OCI-LY7 (cell line): ENCODE results near the gene SRRM2. TPM values are rescaled to one million over a fixed set of nuclear protein-coding genes. Genes with fewer than 3 reads are reported as not detected.

ENCODE experiments used
- BruUV-seq: library from RNA; stranded (reverse); fragments of 400-500 nt; replicated peaks from 2 replicates; lab custom pipeline; 2021; lab: Mats Ljungman, UMichigan
- CTCF ChIA-PET: fragments of 300-600 bp; sonication (Branson Sonifier 250); formaldehyde crosslinking; loops from one replicate; lab custom pipeline; 2022; ENCODE audit warnings: antibody characterized with exemption; ENCODE audit not compliant: unreplicated experiment; lab: Charles Lee
- POLR2A ChIA-PET: fragments of 300-600 bp; sonication (Branson Sonifier 250); formaldehyde crosslinking; loops from one replicate; lab custom pipeline; 2022; ENCODE audit warnings: antibody characterized with exemption; lab: Charles Lee
- DNase-seq: peaks from one replicate; pipeline ENCODE4 v3.0.0-alpha.2; 2015; ENCODE audit warnings: low spot score
- H2AFZ ChIP-seq: fragments of 200-600 bp; sonication (generic), shearing (Covaris generic); 2 replicates; pipeline ENCODE4 v1.6.1; 2014; ENCODE audit warnings: mild to moderate bottlenecking, antibody characterized with exemption, low read length, moderate library complexity
- H3K27ac ChIP-seq: fragments of 200-600 bp; sonication (generic); 2 replicates; pipeline ENCODE4 v1.5.1; 2014; ENCODE audit warnings: mixed run types, low read depth, mild to moderate bottlenecking, moderate library complexity, low read length, inconsistent platforms; ENCODE audit not compliant: poor library complexity, severe bottlenecking
- H3K36me3 ChIP-seq: fragments of 200-600 bp; sonication (generic); 2 replicates; pipeline ENCODE4 v1.6.1; 2014; ENCODE audit warnings: mild to moderate bottlenecking, antibody characterized with exemption, low read length, moderate library complexity, mixed read lengths; ENCODE audit not compliant: insufficient read depth
- H3K4me1 ChIP-seq: fragments of 200-600 bp; sonication (generic); 2 replicates; pipeline ENCODE4 v1.5.1; 2014; ENCODE audit warnings: mild to moderate bottlenecking, low read length; ENCODE audit not compliant: insufficient read depth, poor library complexity, severe bottlenecking
- H3K4me2 ChIP-seq: fragments of 200-600 bp; sonication (generic); 2 replicates; pipeline ENCODE4 v1.6.1; 2014; ENCODE audit warnings: mild to moderate bottlenecking, low read length
- H3K4me3 ChIP-seq: fragments of 200-600 bp; sonication (generic); 2 replicates; pipeline ENCODE4 v1.5.1; 2014; ENCODE audit warnings: mild to moderate bottlenecking, low read depth, low read length; ENCODE audit not compliant: poor library complexity, severe bottlenecking
- H3K79me2 ChIP-seq: fragments of 200-600 bp; sonication (generic); 2 replicates; pipeline ENCODE4 v1.6.1; 2016; ENCODE audit warnings: low read depth, mild to moderate bottlenecking, low read length, moderate library complexity, mixed read lengths; ENCODE audit not compliant: insufficient read depth
- H3K9me2 ChIP-seq: fragments of 200-600 bp; sonication (generic); 2 replicates; pipeline ENCODE4 v1.6.1; 2016; ENCODE audit warnings: mild to moderate bottlenecking, low read length, mixed read lengths; ENCODE audit not compliant: insufficient read depth
- H3K9me3 ChIP-seq: fragments of 200-600 bp; sonication (generic); 2 replicates; pipeline ENCODE4 v1.6.1; 2014; ENCODE audit warnings: mild to moderate bottlenecking, mixed run types, low read length, mixed read lengths
- H4K20me1 ChIP-seq: fragments of 200-600 bp; sonication (generic); 2 replicates; pipeline ENCODE4 v1.6.1; 2014; ENCODE audit warnings: mild to moderate bottlenecking, antibody characterized with exemption, low read length, moderate library complexity, mixed read lengths; ENCODE audit not compliant: insufficient read depth
- CTCF ChIP-seq: fragments of 200-600 bp; sonication (generic); conservative IDR thresholded peaks from 2 replicates; pipeline ENCODE4 v1.5.1; 2014; ENCODE audit warnings: mild to moderate bottlenecking, antibody characterized with exemption, low read length, moderate library complexity, mixed read lengths
- EZH2phosphoT487 ChIP-seq: fragments of 200-600 bp; sonication (generic); IDR thresholded peaks from 2 replicates; pipeline ENCODE4 v1.6.1; 2018; ENCODE audit warnings: low read depth, borderline replicate concordance, mild to moderate bottlenecking, mixed run types, antibody characterized with exemption, low read length, moderate library complexity, mixed read lengths
- intact Hi-C: fragments of 100-400 bp; cut with micrococcal nuclease; formaldehyde crosslinking; loops from one replicate; pipeline ENCODE4 v1.10.0; 2022; ENCODE audit not compliant: unreplicated experiment
- total RNA-seq, 2 experiments: library from RNA; depleted of rRNA in 1 of 2; stranded (reverse); fragments of >200 nt in 1 of 2; shearing (Covaris generic) in 1 of 2; gene quantifications; 2 replicates each; pipeline ENCODE4 v1.2.3, GENCODE V29; 2014 to 2022

Gene SRRM2
- total RNA-seq, 2 experiments from 2014 or later, result 208 to 819 TPM

GRCh38 chr16:2766430-2767139, 14.1 kb downstream of the SRRM2 start:
- no peaks in the 10 kb centered on the region for H3K9me3 ChIP-seq
- H3K27ac ChIP-seq, result no peak overlapping the region
- ChIA-PET CTCF (no interaction called here), POLR2A (no interaction called here)
- H3K4me2 ChIP-seq, result no peak overlapping the region
- no TSS peak for BruUV-seq
- H3K36me3 ChIP-seq, result peaks cover 100% of the 10 kb centered on the region
- no peak for DNase-seq
- H3K4me3 ChIP-seq, result no peak overlapping the region
- H3K4me1 ChIP-seq, result no peaks in the 10 kb centered on the region
- H4K20me1 ChIP-seq, result peaks cover 5% of the 10 kb centered on the region
- intact Hi-C loops, result no loop called here
- TF ChIP-seq CTCF, result no peak
- TF ChIP-seq EZH2phosphoT487, result no peak
- H2AFZ ChIP-seq, result no peak overlapping the region
- H3K9me2 ChIP-seq, result no peaks in the 10 kb centered on the region
- peaks cover 41% of the 10 kb centered on the region for H3K79me2 ChIP-seq

- Histone ChIP-seq H3K27ac (no peak overlapping the region), H3K9me2 (no peaks in the 10 kb centered on the region), H3K4me1 (no peaks in the 10 kb centered on the region), H3K9me3 (no peaks in the 10 kb centered on the region), H2AFZ (no peak overlapping the region), H3K36me3 (peaks cover 100% of the 10 kb centered on the region), H3K4me3 (no peak overlapping the region), H3K4me2 (no peak overlapping the region), H3K79me2 (peaks cover 35% of the 10 kb centered on the region), H4K20me1 (peaks cover 5% of the 10 kb centered on the region)
- TF ChIP-seq CTCF, result no peak
- BruUV-seq, result no TSS peak
- ChIA-PET CTCF (no interaction called here), POLR2A (no interaction called here)
- DNase-seq, result no peak
- intact Hi-C loops, result no loop called here
These were observed 14.8 kb downstream of the SRRM2 start for GRCh38 chr16:2767140-2767731.

- Histone ChIP-seq H3K4me2 (no peak overlapping the region), H3K27ac (no peak overlapping the region), H4K20me1 (peaks cover 5% of the 10 kb centered on the region), H3K9me2 (no peaks in the 10 kb centered on the region), H3K9me3 (no peaks in the 10 kb centered on the region), H3K4me1 (no peaks in the 10 kb centered on the region), H3K4me3 (no peak overlapping the region), H2AFZ (no peak overlapping the region), H3K36me3 (peaks cover 98% of the 10 kb centered on the region), H3K79me2 (peaks cover 29% of the 10 kb centered on the region)
- intact Hi-C loops, result no loop called here
- POLR2A ChIA-PET, result no interaction called here
- CTCF ChIA-PET, result no interaction called here
- TF ChIP-seq CTCF (no peak), EZH2phosphoT487 (no peak)
- DNase-seq, result no peak
- no TSS peak for BruUV-seq
These were observed 15.5 kb downstream of the SRRM2 start for GRCh38 chr16:2767891-2768290.
